Caco-2 (cell line): ENCODE measurements around the gene IKZF3. TPM values are rescaled to one million over a fixed set of nuclear protein-coding genes. Genes with fewer than 3 reads are reported as not detected.

Source experiments
- BruUV-seq: library from RNA; stranded (reverse); fragments of 400-500 nt; replicated peaks from 2 replicates; lab custom pipeline; 2021; lab: Mats Ljungman, UMichigan
- CTCF ChIA-PET: fragments of 300-600 bp; sonication (Branson Sonifier 250); formaldehyde crosslinking; loops from one replicate; lab custom pipeline; 2022; ENCODE audit warnings: antibody characterized with exemption; lab: Charles Lee
- POLR2A ChIA-PET: fragments of 300-600 bp; sonication (Branson Sonifier 250); formaldehyde crosslinking; loops from one replicate; lab custom pipeline; 2022; ENCODE audit warnings: antibody characterized with exemption; lab: Charles Lee
- DNase-seq, 2 experiments: peaks; one replicate each; pipeline versions ENCODE4 v3.0.0 to v3.0.0-alpha.2; 2020 to 2022
- H3K27me3 ChIP-seq: replicated peaks from 2 replicates; pipeline ENCODE4 v1.6.0; 2011; ENCODE audit warnings: low read length; ENCODE audit not compliant: control insufficient read depth, insufficient read depth
- H3K36me3 ChIP-seq: 2 replicates; pipeline ENCODE4 v1.5.1; 2011; ENCODE audit warnings: low read length; ENCODE audit not compliant: control insufficient read depth, insufficient read depth
- H3K4me1 ChIP-seq: fragments of 250-450 bp; sonication (Bioruptor Pico); 2 replicates; pipeline ENCODE4 v1.5.1; 2020; ENCODE audit warnings: mild to moderate bottlenecking
- H3K4me3 ChIP-seq: 2 replicates; pipeline ENCODE4 v1.5.1; 2011; ENCODE audit warnings: low read depth, mild to moderate bottlenecking, control low read depth, low read length
- H3K9me3 ChIP-seq: fragments of 250-450 bp; sonication (Bioruptor Pico); 2 replicates; pipeline ENCODE4 v1.5.1; 2020; ENCODE audit warnings: mild to moderate bottlenecking, moderate library complexity
- H3K27ac Mint-ChIP-seq: one replicate; pipeline ENCODE4 v1.8.0; 2022; ENCODE audit warnings: mixed read lengths; ENCODE audit not compliant: unreplicated experiment
- H3K27me3 Mint-ChIP-seq: one replicate; pipeline ENCODE4 v1.8.0; 2022; ENCODE audit warnings: mixed read lengths; ENCODE audit not compliant: insufficient read depth, unreplicated experiment
- H3K36me3 Mint-ChIP-seq: one replicate; pipeline ENCODE4 v1.8.0; 2022; ENCODE audit warnings: mild to moderate bottlenecking, mixed read lengths; ENCODE audit not compliant: insufficient read depth, unreplicated experiment
- H3K4me1 Mint-ChIP-seq: one replicate; pipeline ENCODE4 v1.8.0; 2022; ENCODE audit warnings: low read depth, mixed read lengths; ENCODE audit not compliant: unreplicated experiment
- H3K4me3 Mint-ChIP-seq: one replicate; pipeline ENCODE4 v1.8.0; 2022; ENCODE audit warnings: mild to moderate bottlenecking, moderate library complexity, mixed read lengths; ENCODE audit not compliant: unreplicated experiment
- H3K9me3 Mint-ChIP-seq: one replicate; pipeline ENCODE4 v1.8.0; 2022; ENCODE audit warnings: mixed read lengths; ENCODE audit not compliant: unreplicated experiment
- CTCF ChIP-seq, 2 experiments: fragments of 200-600 bp in 1 of 2; IDR thresholded peaks; 1 replicate in 1 of 2; 2 replicates in 1 of 2; pipeline versions ENCODE4 v1.5.1 to v1.8.0; 2011 to 2022; ENCODE audit warnings: antibody characterized with exemption in 1 of 2, control low read depth in 1 of 2, inconsistent platforms in 1 of 2, low read depth in 1 of 2, low read length in 1 of 2, mild to moderate bottlenecking in 1 of 2, moderate library complexity in 1 of 2; ENCODE audit not compliant: insufficient read depth in 1 of 2, severe bottlenecking in 1 of 2, unreplicated experiment in 1 of 2
- intact Hi-C: fragments of 100-400 bp; cut with micrococcal nuclease; formaldehyde crosslinking; loops from one replicate; pipeline ENCODE4 v1.10.0; 2022; ENCODE audit not compliant: unreplicated experiment
- total RNA-seq: library from RNA; stranded (reverse); gene quantifications from 2 replicates; pipeline ENCODE4 v1.2.3, GENCODE V29; 2022

Gene IKZF3
- total RNA-seq, 1 experiment from 2014 or later = 2.8 TPM

DNA sequence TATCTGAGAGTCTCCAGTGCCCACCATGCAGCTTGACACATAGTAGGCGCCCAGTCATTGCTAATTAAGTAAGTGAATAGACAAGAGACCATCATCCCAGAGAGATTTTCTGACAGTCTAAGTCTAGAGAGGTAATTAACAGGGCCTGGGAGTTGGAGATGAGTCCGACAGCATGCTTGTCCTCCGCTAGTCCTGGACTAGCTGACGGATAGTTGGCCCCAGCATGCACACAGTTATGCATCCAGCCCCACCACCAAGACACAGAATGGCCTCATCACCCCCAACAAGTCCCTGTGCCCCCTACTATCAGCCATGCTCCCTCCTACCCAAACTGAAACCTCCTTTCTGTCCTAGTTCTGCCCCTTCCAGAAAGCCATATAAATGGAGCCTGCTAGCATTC lies 116.4 kb downstream of the IKZF3 start:
- H3K27ac Mint-ChIP-seq = peak overlapping the region; percentile 50
- H3K9me3 Mint-ChIP-seq = no peaks in the 10 kb centered on the region
- no peaks in the 10 kb centered on the region for H3K27me3 ChIP-seq
- no peak overlapping the region for H3K4me3 ChIP-seq
- intact Hi-C loops = no loop called here
- ChIA-PET POLR2A (no interaction called here), CTCF (no interaction called here)
- no peak for TF ChIP-seq CTCF (IDR thresholded peaks at IDR 0.05; ENCODE audit: insufficient read depth in 1 of 2, low read depth in 1 of 2, low read length in 1 of 2, severe bottlenecking in 1 of 2, unreplicated experiment in 1 of 2)
- no peaks in the 10 kb centered on the region for H3K27me3 Mint-ChIP-seq
- DNase-seq = no peak
- H3K36me3 ChIP-seq = peaks cover 18% of the 10 kb centered on the region
- H3K36me3 Mint-ChIP-seq = peaks cover 50% of the 10 kb centered on the region
- H3K4me3 Mint-ChIP-seq = no peak overlapping the region
- H3K9me3 ChIP-seq = no peaks in the 10 kb centered on the region
- no peaks in the 10 kb centered on the region for H3K4me1 Mint-ChIP-seq
- no TSS peak for BruUV-seq
- H3K4me1 ChIP-seq = peaks cover 9% of the 10 kb centered on the region; the same call in 1 of the 2 replicates

DNA sequence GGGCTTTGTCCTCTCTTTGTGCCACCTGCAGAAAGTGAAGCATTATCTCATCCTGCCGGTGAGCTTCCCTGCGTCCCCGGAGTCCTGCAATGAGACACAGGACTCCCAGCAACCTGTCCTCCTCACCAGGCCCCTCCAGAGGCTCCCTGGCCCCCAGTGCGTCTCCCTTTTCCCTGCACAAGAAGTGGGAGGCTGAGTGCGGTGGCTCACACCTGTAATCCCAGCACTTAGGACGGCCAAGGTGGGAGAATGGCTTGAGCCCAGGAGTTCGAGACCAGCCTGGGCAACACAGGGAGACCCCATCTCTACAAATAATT lies 118.0 kb downstream of the IKZF3 start:
- H3K9me3 ChIP-seq = no peaks in the 10 kb centered on the region
- no TSS peak for BruUV-seq
- H3K4me3 Mint-ChIP-seq = no peak overlapping the region
- POLR2A ChIA-PET = interaction anchor here (0.5 kb wide), 1 partner anchor 497 kb away, joined by 5 read pairs; no protein-coding TSS in a partner anchor
- H3K27ac Mint-ChIP-seq = no peak overlapping the region
- no peak for DNase-seq
- peaks cover 11% of the 10 kb centered on the region for H3K4me1 ChIP-seq
- H3K36me3 Mint-ChIP-seq = peaks cover 67% of the 10 kb centered on the region
- intact Hi-C loops = no loop called here
- no peaks in the 10 kb centered on the region for H3K27me3 Mint-ChIP-seq
- CTCF ChIA-PET = no interaction called here
- TF ChIP-seq CTCF (IDR thresholded peaks at IDR 0.05; ENCODE audit: insufficient read depth in 1 of 2, low read depth in 1 of 2, low read length in 1 of 2, severe bottlenecking in 1 of 2, unreplicated experiment in 1 of 2) = no peak
- no peak overlapping the region for H3K4me3 ChIP-seq
- no peaks in the 10 kb centered on the region for H3K9me3 Mint-ChIP-seq
- H3K36me3 ChIP-seq = peaks cover 21% of the 10 kb centered on the region
- peaks cover 3% of the 10 kb centered on the region for H3K4me1 Mint-ChIP-seq
- H3K27me3 ChIP-seq = no peaks in the 10 kb centered on the region

- ChIA-PET POLR2A (no interaction called here), CTCF (no interaction called here)
- no peak for DNase-seq
- Mint-ChIP-seq H3K4me1 (peaks cover 7% of the 10 kb centered on the region), H3K9me3 (no peaks in the 10 kb centered on the region), H3K27ac (no peak overlapping the region), H3K4me3 (no peak overlapping the region), H3K27me3 (no peaks in the 10 kb centered on the region), H3K36me3 (peaks cover 71% of the 10 kb centered on the region)
- H3K9me3 ChIP-seq = no peaks in the 10 kb centered on the region
- no peaks in the 10 kb centered on the region for H3K27me3 ChIP-seq
- BruUV-seq = no TSS peak
- intact Hi-C loops = no loop called here
- H3K4me1 ChIP-seq = peaks cover 13% of the 10 kb centered on the region
- no peak overlapping the region for H3K4me3 ChIP-seq
- H3K36me3 ChIP-seq = peaks cover 21% of the 10 kb centered on the region
- no peak for TF ChIP-seq CTCF (IDR thresholded peaks at IDR 0.05; ENCODE audit: insufficient read depth in 1 of 2, low read depth in 1 of 2, low read length in 1 of 2, severe bottlenecking in 1 of 2, unreplicated experiment in 1 of 2)
Measured at GRCh38 chr17:39745335-39746144, 118.6 kb downstream of the IKZF3 start.
